Measurements from ENCODE around the gene SLC41A2.

Gene SLC41A2

DNA sequence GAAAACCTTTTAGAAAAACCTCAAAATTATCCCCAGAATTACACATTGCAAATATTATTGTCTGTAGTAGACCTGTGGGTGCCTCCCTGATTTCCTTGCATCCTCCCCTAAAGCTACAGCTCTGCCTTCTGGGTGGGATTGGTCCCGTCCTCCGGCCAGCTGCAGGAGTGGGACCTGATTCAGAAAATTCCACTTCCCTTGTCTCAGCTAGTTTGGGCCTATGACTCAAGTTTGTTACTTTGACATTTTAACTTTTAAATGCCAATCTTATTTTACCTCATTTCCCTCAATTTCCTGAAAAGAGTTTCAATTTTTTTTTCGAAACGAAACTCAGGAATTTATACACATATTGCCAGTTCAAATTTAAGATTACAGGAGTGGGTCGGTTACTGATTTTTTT is 13.2 kb upstream of the SLC41A2 start:
- no peak for TF ChIP-seq ZNF521 (tag by site-specific recombination; IDR thresholded peaks at IDR 0.05)
- TF ChIP-seq WT1 (tag by site-specific recombination; IDR thresholded peaks at IDR 0.05): no peak
- TF ChIP-seq, protein P1, sequence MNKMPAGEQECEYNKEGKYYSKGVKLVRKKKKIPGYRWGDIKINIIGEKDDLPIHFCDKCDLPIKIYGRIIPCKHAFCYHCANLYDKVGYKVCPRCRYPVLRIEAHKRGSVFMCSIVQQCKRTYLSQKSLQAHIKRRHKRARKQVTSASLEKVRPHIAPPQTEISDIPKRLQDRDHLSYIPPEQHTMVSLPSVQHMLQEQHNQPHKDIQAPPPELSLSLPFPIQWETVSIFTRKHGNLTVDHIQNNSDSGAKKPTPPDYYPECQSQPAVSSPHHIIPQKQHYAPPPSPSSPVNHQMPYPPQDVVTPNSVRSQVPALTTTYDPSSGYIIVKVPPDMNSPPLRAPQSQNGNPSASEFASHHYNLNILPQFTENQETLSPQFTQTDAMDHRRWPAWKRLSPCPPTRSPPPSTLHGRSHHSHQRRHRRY (tag by site-specific recombination; IDR thresholded peaks at IDR 0.05): no peak
- TF ChIP-seq MEIS1 (CRISPR knock-in tag; IDR thresholded peaks at IDR 0.05; ENCODE audit: borderline replicate concordance): no peak
- TF ChIP-seq ZNF626 (tag by site-specific recombination; IDR thresholded peaks at IDR 0.05): no peak
- TF ChIP-seq ZNF184 (tag by site-specific recombination; IDR thresholded peaks at IDR 0.05): no peak
- TF ChIP-seq ZNF133 (tag by site-specific recombination; IDR thresholded peaks at IDR 0.05): no peak
- TF ChIP-seq REPIN1 (tag by site-specific recombination; IDR thresholded peaks at IDR 0.05; ENCODE audit: low read depth): no peak
- no peak for TF ChIP-seq HOXA7 (CRISPR knock-in tag; IDR thresholded peaks at IDR 0.05; ENCODE audit: borderline replicate concordance)
- TF ChIP-seq, protein P2, sequence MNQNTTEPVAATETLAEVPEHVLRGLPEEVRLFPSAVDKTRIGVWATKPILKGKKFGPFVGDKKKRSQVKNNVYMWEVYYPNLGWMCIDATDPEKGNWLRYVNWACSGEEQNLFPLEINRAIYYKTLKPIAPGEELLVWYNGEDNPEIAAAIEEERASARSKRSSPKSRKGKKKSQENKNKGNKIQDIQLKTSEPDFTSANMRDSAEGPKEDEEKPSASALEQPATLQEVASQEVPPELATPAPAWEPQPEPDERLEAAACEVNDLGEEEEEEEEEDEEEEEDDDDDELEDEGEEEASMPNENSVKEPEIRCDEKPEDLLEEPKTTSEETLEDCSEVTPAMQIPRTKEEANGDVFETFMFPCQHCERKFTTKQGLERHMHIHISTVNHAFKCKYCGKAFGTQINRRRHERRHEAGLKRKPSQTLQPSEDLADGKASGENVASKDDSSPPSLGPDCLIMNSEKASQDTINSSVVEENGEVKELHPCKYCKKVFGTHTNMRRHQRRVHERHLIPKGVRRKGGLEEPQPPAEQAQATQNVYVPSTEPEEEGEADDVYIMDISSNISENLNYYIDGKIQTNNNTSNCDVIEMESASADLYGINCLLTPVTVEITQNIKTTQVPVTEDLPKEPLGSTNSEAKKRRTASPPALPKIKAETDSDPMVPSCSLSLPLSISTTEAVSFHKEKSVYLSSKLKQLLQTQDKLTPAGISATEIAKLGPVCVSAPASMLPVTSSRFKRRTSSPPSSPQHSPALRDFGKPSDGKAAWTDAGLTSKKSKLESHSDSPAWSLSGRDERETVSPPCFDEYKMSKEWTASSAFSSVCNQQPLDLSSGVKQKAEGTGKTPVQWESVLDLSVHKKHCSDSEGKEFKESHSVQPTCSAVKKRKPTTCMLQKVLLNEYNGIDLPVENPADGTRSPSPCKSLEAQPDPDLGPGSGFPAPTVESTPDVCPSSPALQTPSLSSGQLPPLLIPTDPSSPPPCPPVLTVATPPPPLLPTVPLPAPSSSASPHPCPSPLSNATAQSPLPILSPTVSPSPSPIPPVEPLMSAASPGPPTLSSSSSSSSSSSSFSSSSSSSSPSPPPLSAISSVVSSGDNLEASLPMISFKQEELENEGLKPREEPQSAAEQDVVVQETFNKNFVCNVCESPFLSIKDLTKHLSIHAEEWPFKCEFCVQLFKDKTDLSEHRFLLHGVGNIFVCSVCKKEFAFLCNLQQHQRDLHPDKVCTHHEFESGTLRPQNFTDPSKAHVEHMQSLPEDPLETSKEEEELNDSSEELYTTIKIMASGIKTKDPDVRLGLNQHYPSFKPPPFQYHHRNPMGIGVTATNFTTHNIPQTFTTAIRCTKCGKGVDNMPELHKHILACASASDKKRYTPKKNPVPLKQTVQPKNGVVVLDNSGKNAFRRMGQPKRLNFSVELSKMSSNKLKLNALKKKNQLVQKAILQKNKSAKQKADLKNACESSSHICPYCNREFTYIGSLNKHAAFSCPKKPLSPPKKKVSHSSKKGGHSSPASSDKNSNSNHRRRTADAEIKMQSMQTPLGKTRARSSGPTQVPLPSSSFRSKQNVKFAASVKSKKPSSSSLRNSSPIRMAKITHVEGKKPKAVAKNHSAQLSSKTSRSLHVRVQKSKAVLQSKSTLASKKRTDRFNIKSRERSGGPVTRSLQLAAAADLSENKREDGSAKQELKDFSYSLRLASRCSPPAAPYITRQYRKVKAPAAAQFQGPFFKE (tag by site-specific recombination; IDR thresholded peaks at IDR 0.05; ENCODE audit: borderline replicate concordance): no peak
- no peak for TF ChIP-seq ZNF121 (tag by site-specific recombination; IDR thresholded peaks at IDR 0.05)
- no peak for TF ChIP-seq ZNF211 (tag by site-specific recombination; IDR thresholded peaks at IDR 0.05; ENCODE audit: low read depth)
- TF ChIP-seq HOXC10 (CRISPR knock-in tag; IDR thresholded peaks at IDR 0.05): no peak
- TF ChIP-seq, protein P3, sequence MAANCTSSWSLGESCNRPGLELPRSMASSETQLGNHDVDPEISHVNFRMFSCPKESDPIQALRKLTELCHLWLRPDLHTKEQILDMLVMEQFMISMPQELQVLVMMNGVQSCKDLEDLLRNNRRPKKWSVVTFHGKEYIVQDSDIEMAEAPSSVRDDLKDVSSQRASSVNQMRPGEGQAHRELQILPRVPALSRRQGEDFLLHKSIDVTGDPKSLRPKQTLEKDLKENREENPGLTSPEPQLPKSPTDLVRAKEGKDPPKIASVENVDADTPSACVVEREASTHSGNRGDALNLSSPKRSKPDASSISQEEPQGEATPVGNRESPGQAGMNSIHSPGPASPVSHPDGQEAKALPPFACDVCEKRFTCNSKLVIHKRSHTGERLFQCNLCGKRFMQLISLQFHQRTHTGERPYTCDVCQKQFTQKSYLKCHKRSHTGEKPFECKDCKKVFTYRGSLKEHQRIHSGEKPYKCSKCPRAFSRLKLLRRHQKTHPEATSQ (tag by site-specific recombination; IDR thresholded peaks at IDR 0.05): no peak
- no peak for TF ChIP-seq ZNF624 (tag by site-specific recombination; IDR thresholded peaks at IDR 0.05)
- TF ChIP-seq ZNF239 (tag by site-specific recombination; IDR thresholded peaks at IDR 0.05): no peak
- H3K4me1 ChIP-seq (ENCODE audit: control insufficient read depth, insufficient read depth, low read length): no peaks in the 10 kb centered on the region
- ChIA-PET POLR2A (no interaction called here), CTCF (no interaction called here)
- H3K27ac ChIP-seq (ENCODE audit: extremely low read depth, low read depth, low read length): no peak overlapping the region
- no peak overlapping the region for H3K4me3 ChIP-seq (ENCODE audit: low read depth, low read length)
- no peaks in the 10 kb centered on the region for H3K9me3 ChIP-seq (ENCODE audit: control insufficient read depth, insufficient read depth, low read depth, low read length)
- H3K36me3 ChIP-seq (ENCODE audit: control insufficient read depth in 2 of 2, insufficient read depth in 1 of 2, low read length in 2 of 2): no peaks in the 10 kb centered on the region

DNA sequence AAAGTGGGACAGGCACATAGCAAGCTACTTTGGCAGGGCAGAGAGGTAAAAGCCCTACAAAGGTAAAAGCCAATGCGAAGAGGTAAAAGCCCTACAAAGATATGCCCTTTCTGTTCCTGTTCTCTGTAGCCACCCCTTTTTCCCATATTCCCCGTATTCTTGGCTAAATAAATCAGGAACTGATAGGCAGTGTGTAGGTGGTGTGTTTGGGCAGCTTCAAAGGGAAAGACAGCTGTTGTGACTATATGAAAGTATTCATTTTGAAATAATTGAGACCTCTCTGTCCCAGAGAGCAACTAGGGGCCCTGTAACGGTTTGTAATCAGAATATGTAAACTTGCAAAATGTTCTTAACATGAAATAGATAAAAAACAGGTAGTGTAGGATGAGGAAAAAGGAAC is 11.3 kb upstream of the SLC41A2 start:
- no peaks in the 10 kb centered on the region for H3K36me3 ChIP-seq (ENCODE audit: control insufficient read depth in 2 of 2, insufficient read depth in 1 of 2, low read length in 2 of 2)
- TF ChIP-seq, protein P4, sequence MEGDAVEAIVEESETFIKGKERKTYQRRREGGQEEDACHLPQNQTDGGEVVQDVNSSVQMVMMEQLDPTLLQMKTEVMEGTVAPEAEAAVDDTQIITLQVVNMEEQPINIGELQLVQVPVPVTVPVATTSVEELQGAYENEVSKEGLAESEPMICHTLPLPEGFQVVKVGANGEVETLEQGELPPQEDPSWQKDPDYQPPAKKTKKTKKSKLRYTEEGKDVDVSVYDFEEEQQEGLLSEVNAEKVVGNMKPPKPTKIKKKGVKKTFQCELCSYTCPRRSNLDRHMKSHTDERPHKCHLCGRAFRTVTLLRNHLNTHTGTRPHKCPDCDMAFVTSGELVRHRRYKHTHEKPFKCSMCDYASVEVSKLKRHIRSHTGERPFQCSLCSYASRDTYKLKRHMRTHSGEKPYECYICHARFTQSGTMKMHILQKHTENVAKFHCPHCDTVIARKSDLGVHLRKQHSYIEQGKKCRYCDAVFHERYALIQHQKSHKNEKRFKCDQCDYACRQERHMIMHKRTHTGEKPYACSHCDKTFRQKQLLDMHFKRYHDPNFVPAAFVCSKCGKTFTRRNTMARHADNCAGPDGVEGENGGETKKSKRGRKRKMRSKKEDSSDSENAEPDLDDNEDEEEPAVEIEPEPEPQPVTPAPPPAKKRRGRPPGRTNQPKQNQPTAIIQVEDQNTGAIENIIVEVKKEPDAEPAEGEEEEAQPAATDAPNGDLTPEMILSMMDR (tag by site-specific recombination; IDR thresholded peaks at IDR 0.05): no peak
- TF ChIP-seq ZFHX2 (tag by site-specific recombination; conservative IDR thresholded peaks at IDR 0.05): peak; percentile 53; the same call in 1 of the 2 replicates
- TF ChIP-seq, protein P5, sequence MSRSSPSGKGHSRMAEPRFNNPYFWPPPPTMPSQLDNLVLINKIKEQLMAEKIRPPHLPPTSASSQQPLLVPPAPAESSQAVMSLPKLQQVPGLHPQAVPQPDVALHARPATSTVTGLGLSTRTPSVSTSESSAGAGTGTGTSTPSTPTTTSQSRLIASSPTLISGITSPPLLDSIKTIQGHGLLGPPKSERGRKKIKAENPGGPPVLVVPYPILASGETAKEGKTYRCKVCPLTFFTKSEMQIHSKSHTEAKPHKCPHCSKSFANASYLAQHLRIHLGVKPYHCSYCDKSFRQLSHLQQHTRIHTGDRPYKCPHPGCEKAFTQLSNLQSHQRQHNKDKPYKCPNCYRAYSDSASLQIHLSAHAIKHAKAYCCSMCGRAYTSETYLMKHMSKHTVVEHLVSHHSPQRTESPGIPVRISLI (tag by site-specific recombination; IDR thresholded peaks at IDR 0.05): 0 out of 2 replicates have a peak, but pooled peaks have one; percentile 1
- H3K4me1 ChIP-seq (ENCODE audit: control insufficient read depth, insufficient read depth, low read length): no peaks in the 10 kb centered on the region
- H3K9me3 ChIP-seq (ENCODE audit: control insufficient read depth, insufficient read depth, low read depth, low read length): no peaks in the 10 kb centered on the region
- H3K4me3 ChIP-seq (ENCODE audit: low read depth, low read length): no peak overlapping the region
- CTCF ChIA-PET: interaction anchor here (1.2 kb wide), 1 partner anchor 588 kb away, joined by 3 read pairs; no protein-coding TSS in a partner anchor
- H3K27ac ChIP-seq (ENCODE audit: extremely low read depth, low read depth, low read length): no peak overlapping the region
- POLR2A ChIA-PET: no interaction called here

Measured in HEK293 (cell line).